ENCODE results near the gene UBAP1L.
"Not testable (repeated sequence)": the region's sequence is repeated elsewhere in the genome, so short reads cannot be mapped to it uniquely, and the experiment has no call there.

UBAP1L gene

DNA sequence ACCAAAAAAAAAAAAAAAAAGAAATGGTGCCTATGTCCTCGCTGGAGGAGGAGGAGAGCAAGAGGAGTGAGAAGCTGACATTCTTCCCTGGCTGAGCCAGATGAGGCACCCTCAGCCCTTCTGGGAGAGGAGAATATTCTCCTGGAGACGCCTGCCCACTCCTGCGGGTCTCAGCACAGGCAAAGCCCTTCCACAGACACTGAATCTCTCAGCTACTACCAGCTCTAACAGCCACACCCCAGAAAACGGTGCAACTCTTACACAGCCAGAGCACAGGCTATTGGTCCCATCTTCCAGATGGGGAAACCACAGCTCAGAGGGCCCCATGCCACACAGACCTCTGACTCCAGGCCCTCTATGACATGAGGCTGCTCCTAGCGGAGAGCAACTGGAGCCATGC, 52.9 kb downstream of the UBAP1L start:
- DNase-seq: no peak

DNA sequence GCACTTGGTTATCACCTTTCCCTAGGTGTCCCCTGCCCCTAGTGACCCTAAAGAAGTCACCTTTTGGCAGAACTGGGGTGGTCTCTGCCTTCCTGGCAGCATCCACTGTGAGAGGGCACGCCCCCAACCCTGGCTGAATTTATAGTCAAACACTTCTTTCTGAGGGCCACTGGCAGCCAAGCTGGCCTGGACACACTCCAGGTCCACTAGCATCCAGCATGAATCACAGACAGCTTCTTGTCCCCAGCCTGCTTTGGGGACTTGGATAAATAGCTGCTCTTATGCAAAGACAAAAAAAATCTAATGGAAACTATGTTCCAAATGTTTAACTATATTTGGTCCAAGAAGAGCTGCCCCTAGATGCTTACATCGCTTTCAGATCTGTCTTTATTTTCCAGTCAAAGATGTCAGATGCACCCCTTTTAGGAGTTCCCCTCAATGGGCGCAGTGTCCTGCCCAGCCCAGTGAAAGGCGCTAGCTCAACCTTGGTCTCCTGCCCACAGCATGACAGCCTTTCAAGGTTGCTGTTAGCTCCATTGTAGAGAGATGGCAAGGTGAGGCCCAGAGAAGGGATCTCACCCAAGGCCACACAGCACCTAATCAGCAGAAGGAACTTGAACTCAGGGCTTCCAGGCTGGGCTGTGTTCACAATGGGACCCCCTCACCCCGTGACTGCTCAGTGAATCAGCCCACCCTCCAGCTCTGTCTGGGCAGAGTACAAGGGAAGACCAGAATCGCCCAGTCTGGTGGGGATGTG, 54.2 kb downstream of the UBAP1L start:
- no peak for DNase-seq

DNA sequence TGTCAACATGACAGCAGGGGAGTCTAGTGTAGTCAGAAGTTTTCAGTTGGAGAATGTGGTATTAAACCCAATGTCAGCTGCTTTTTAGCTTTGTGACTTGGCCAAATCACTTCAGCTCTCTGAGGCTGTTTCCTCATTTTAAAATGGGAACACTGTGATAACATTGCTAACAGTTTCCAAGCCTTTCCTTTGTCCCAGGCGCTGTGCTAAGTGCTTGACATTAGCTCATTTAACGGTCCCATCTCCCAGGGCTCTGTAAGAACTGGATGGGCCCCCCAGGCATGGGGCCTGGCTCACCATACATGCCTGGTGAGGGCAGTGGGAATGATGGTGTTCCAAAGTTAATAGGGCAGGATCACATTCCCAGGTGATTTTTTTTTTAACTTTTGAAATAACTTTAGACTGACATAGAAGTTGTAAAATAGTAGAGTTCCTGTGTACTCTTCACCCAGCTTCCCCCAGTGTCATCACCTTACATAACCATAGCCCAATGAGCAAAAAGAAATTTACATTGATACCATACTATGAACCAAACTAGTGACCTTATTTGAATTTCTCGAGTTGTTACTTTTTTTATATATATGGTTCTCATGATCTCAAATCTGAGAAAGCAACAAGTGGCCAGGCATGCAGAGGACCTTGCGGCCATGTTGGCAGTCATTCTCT, 54.9 kb downstream of the UBAP1L start:
- no peak for DNase-seq

DNA sequence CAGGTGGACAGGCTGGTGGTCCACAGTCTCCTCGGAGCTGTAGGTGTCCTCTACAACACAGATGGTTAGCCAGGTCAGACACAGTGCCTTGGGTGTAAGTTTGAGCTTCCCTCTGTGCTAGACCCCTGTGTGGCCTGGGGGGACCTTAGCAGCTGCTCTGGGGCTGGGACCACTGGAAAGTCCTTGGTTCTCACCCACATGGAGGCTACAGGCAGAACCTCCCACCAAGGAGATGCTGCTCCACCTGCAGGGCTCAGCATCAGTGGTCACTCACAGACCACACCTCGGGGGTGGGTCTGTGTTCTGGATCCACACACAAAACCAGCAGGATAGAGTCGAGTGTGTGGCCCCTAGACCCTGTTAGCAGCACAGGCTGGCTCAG, 55.6 kb downstream of the UBAP1L start:
- no peak for DNase-seq

DNA sequence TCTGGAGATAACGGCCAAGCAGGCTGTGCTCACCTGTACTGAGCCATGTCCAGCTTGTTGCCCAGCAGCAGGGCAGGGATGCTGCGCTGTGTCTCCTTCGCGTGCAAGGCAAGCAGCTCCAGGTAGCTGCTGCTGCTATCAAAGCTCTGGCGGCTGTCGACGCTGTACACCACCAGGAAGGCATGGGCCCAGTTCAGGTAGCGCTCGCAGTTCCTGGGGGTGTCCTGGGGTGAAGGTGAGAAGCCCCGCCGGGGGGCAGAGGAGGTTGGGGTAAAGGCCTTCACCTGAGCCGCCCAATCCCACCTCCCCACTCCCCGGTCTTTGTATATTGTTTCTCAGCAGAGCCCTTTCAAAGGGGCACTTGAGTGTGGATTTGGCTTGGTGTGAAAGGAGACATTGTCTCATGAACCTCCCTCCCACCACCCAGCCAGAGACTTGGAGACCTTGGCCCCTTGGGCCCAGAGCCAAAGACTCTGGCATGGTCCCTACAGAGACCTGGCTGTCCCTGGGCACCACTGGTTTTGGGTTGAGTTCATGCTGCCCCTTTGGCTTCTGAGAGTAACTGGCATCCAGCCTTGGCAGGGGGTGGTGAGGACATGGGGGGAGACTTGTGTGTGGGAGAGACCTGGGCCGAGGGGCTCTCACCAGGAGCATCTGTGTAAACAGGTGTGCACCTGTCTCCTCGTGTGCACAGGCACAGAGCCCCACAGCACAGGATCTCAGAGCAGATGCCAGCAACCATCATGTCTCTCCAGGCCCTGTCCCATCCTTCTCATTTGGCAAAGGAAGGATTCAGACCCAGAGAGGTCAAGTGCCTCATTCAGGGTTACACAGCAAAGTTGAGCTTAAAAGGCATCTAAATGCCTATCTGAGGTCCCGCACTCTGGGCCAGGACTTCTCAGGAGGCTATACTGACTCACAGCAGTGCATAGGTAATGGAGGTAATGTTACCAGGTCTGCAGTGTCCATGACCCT, 56.3 kb downstream of the UBAP1L start:
- DNase-seq: peak; percentile 4

DNA sequence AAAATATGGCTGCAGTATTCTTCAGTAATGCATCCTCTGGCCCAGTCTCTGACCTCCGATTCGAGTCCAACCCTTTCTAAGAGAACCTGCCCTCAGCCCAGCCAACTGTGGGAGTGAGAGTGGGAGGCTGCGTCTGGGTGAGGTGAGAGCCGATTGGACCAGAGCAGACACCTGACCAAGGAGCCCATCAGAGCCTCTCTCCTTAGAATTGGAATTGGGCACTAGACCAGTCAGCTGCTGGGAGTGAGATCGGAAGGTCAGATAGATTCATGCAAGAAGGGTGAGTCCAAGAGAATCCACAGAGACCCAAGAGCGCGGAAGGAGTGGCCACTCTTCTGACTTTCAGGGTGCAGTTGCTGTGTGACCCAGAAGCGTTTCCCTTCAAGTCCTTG, 57.5 kb downstream of the UBAP1L start:
- DNase-seq: no peak

DNA sequence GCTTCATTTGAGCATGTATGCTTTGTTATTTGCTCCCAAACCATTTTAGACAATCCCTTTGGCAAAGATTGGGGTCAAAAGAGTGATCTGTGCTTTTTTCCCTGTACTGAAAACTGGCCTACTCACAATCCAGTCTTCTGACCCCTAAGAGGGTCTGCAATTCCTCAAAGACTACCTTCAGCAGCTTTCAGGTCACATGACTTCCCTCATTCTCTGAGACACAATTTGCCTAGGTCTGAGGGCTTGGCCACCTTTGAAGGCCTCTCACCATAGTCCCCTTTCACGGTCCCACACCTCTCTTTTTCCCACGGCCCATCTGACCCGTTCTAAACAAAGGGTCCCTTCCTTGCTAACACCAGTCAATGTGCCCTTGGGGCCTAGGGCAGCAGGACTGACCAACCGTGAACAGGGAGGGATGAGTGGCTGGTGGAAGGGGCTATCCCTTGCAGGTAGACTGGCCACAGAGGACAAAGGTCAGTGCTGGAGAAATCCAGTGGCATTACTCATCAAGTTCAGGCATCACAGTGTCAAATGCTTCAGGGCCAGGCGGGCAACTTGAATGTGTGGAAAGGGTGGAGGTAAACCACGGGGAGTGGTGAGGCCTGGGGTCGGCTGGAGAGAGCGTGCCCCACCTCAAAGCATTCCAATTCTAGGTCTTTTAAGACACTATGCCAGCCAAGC, 58.0 kb downstream of the UBAP1L start:
- DNase-seq: no peak

DNA sequence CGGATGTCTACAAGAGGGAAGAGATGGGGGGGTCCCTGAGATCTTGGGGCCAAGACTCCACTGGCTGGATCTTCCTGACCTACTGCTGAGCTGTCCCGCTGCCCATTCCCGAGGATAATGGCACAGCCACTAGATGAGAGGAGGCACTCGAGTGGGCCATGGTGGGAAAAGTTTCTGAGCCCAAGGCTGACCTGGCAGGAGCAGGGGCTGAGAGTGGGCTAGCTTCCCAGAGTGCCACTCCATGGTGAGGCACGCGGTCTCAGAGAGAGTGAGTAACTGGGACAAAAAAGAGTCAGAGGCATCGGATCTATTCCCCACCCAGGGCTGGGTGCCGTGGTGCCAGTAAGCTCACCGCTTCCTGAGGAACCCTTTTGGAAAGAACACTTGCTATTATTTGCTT, 58.9 kb downstream of the UBAP1L start:
- no peak for DNase-seq

DNA sequence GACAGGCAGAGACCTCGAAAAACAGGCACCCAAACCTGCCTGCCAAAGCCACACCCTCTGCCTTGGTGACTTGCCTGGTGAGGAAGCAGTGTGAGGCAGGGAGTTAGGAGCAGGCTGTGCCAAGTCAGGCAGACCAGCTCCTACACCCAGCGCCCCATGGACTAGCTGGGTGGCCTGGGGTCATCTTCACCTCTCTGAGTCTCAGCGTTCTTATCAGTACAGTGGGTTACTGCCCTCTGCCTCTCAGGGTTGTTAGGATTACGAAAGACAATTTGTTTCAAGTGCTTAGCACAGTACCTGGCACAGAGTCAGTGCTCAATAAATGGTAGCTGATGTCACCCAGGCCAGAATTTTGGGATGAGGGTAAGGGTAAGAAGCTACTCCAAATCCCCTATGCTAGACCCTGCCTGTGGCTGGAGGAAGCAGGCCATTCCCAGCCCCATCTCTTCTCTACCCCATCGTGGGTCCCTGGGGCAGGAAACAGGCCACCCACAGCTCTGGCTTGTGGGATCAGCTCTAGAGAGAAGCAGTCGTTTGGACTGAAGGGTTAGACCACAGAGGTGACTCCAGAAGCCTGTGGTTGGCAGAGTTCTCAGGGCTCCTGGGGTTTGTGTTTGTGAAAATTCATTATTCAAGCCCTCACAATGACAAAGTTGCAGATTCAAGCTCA, 59.7 kb downstream of the UBAP1L start:
- DNase-seq: no peak

DNA sequence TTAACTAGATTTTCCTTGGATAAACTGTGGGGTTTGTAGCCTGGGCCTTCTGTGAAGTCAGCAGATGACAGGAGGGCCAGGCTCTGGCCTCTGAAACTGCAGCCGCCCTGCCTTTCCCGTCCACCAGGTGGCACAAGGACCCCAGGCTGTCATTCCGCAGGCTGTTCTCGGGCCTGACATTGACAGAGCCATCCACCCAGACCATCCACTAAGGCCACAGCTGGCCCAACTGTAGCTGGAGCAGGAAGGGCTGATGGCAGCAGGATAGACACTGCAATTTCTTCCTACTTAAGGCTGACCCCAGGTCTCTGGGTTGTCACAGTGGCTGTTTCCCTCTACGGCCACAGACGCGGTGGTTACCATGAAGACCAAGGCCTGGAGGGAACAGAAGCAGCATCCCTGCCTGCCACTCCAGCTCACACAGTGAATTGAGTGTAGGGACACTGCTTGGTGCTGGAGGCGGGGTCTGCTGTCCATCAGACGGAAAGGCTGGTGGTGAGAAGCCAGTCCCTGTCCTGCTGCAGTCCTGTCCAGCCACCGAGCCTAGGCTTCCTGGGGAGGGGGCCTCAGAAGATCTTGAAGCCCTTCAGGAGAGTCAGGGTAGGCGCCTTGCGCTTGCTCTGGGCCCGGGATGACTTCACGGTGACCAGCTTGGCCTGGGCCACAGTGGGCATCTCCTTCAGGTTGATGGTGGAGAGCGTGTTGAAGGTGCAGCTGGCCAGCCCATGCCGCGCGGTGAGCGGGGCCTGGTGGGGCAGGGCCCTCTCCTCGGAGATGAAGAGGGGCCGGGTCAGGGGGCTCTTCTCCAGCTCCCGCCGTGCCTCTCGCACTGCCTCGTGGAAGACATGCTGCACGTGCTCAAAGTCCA, 60.4 kb downstream of the UBAP1L start:
- peak; percentile 25 for DNase-seq

DNA sequence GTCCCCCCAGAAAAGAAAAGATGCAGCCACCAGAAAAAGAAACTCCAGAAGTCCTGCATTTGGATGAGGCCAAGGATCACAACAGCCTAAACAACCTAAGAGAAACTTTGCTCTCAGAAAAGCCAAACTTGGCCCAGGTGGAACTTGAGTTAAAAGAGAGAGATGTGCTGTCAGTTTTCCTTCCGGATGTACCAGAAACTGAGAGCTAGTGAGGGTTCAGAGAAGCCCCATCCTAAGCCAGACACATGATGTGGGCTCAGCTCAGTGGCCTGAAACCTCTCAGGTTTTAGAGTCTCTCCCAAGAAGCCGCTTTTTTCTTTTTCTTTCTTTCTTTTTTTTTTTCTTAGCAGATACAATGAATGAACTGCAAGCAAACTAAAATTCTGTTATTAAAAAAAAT, 62.0 kb downstream of the UBAP1L start:
- DNase-seq: no peak

DNA sequence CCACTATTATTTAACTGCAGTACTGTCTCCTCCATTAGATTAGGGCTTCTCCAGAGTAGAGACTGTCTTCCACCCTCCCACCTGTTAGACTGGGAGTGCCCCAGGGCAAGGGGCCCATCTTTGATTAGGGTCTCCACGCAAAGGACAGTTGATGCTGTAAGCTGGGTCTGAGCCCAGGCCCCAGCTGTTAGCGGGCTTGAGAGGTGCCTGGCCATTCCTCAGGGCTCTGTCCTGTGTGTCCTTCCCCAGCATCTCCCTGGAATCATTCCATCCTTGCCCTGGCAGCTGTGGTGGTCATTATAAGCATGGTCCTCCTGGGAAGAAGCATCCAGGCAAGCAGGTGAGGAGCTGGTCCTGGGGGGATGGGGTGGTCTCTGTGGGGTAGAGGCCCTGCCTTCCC, 63.7 kb downstream of the UBAP1L start:
- no peak for DNase-seq

DNA sequence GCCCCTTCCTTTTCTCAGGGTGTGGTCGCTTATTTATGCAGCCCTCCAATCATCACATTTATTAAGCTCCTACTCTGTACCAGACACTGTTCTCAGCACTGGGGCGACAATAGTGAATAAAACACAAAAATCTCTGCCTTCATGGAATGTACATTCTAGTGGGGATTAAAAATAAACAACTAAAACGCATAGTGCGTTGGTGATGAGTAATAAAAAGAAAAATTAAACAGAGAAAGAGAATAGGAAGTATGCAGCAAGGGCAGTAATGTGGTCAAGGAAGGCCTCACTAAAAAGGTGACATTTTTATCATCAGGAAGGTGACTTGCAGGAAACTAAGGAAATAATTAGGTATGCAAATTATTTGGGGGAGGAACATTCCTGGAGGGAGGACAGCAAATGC, 64.7 kb downstream of the UBAP1L start:
- DNase-seq: no peak

DNA sequence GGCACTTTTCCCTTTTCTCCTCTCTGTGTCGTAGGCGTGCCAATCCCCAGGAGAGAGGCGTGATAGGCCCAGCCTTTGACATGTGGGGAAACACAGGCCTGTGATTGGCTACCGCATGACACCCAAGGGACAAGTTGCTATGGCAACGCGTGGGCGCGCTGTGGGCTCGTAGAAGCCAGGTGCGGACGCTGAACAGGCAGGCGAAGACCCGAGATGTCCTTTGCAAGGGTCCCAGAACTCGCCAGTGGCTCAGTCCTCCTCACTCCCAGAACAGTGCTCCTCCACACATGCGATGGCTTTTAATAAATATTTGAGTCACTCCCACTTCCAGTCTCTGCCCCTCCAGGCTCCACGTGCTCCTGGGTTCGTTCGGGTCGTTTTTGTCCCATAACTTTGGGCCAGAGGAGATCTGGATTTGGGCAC, 65.6 kb downstream of the UBAP1L start:
- DNase-seq: peak; percentile 95

DNA sequence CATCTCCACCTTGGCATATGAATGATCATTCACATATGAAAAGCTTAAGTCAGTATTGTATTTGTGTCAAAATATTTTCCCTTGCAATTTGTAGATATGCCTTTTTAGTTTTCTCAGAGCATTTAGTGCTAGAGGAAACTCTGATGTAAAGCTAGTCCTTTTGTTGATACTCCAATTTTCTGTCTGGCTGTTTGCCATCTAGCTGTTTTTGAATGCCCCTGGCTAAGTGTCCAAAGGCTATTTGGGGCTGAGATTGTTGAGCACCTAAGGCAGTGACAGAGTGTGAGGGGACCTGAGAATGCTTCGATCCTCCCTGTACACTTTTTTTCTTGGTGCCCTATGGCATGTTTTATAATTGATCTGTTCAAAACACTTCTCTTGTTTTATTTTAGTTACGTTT, 66.8 kb downstream of the UBAP1L start:
- DNase-seq: no peak

DNA sequence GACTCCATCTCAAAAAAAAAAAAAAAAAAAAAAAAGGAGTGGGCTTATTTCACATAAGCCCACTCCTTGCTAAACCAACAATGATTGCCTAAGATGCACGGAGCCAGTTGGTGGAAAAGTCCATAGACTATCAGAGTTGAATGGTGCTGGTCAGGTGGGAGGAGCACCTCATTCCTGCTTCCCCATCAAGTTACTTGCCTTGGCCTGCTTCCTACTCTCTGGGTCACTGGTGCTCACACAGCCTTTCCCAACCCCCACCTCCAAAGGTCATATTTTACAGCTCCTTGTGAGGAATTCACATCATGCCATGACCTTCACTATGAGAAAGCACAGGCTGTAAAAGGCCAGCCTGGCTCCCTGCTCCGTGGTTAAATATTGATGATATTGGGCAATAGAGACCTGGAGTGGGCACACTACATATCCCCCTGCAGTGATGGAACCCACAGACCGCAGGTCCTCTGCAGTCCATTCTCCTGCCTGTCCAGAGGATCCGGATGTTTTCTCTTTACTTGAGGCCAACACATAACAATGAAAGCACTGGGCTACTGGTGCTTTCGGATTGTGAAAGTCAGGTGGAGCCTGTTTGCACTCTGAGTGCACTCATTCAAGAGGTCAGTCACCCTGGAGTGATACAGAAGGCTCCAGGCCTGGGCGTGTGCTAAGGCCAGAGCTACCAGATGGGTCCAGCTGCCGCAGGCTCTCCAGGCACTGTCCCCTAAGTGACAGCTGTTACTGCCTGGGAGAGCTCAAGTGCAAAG, 70.1 kb downstream of the UBAP1L start, which contains the start of gene SLC51B:
SLC51B (plus strand) TSS at position 664 of the 758 bp plus-strand sequence. CDS start 4,618 bp downstream, outside the sequence.
- DNase-seq: peak; percentile 88

DNA sequence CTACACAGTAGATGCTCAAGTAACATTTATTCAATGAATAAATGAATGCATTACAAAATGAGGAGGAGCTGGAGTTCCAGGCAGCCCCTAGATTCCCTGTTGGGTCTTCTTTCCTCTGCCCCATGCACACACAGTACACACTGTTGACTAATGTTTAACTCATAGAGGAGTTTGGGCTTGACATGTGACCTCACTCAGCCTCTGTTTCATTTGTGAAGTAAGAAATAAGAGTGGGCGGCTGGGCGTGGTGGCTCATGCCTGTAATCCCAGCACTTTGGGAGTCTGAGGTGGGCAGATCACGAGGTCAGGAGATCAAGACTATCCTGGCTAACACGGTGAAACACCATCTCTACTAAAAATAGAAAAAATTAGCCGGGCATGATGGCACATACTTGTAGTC, 70.8 kb downstream of the UBAP1L start:
- DNase-seq: not testable (repeated sequence)

DNA sequence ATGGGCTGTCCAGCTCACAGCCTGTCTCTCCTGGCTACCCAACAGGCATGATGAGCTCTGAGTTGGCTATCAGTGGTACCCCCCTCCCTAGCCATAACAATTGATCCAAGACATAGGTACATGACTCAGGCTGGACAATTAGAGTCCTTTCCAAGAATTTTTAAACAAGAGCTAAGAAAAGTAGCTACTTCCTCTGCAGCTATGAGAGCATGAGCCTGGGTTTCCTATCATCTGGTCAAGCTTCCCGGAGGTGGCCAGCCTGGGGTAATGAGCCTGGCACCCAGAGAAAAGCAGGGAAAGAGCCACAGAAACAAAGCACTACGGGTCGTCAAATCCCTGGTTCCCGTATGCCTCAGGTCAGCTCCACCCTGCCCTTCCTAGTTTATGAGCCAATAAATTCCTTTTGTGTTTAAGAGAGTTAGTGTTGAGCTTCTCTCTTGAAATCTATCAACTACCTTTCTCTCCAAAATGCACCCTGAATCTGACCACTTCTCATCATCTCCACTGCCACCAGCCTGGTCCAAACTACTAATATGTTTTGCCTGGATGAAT, 72.1 kb downstream of the UBAP1L start:
- no peak for DNase-seq

Data from NCI-H146 (cell line).